ENCODE results near the gene ARHGEF11. TPM values are rescaled to one million over a fixed set of nuclear protein-coding genes. Genes with fewer than 3 reads are reported as not detected.

ARHGEF11 gene
- total RNA-seq, 1 experiment from 2014 or later: 41.1 TPM

DNA sequence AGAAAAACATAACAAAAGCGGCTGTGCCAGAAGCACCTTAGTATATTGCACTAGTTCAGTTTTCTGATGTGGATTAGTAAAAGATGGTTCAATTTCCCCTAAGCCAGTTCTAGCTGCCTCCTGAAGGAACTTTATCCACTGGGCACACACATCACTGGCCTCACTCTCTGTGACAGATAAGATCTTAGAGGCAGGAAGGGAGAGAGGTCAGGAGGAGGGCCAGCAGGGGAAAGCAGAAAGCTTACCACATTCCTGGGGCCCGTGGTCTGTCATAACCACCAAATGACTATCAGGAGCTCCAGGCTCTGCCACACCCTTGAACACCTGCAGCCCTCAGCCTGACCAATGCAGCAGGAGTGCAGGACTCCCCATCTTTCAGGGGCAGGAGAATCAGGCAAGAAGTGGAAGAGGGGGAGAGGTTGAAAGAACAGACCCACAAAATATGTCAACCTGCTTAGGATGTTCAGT lies 87.3 kb downstream of the ARHGEF11 start:
- no CpG with 5 or more reads among the region's 2 CpGs for WGBS (ENCODE audit: extremely low coverage, insufficient read length, low lambda C conversion rate)

More for the DNA sequence above, 87.3 kb downstream of the ARHGEF11 start:
- H3K27me3 ChIP-seq (ENCODE audit: insufficient read depth, low read length): no peaks in the 10 kb centered on the region
- H3K56ac ChIP-seq (ENCODE audit: insufficient read length, low read depth, low read length): no peak overlapping the region
- H3K36me3 Mint-ChIP-seq (ENCODE audit: insufficient read depth in 1 of 3, low read depth in 3 of 3): peaks cover 26 to 85% (median 81%) of the 10 kb centered on the region in 3 experiments; a peak in 6 of 7 replicates
- DNase-seq: no peak
- no peak overlapping the region for H3K4ac ChIP-seq (ENCODE audit: low read depth, low read length)
- H2BK5ac ChIP-seq (ENCODE audit: insufficient read length, low read length): no peak overlapping the region
- H3K18ac ChIP-seq (ENCODE audit: insufficient read length, low read depth, low read length): no peak overlapping the region
- no peak overlapping the region for H3K9ac ChIP-seq (ENCODE audit: extremely low read depth, insufficient read length, low read length)
- H3K4me1 Mint-ChIP-seq: peaks cover 0 to 3% of the 10 kb centered on the region in 2 experiments; a peak in 1 of 4 replicates
- H4K91ac ChIP-seq (ENCODE audit: insufficient read length, low read depth, low read length): no peak overlapping the region
- no peaks in the 10 kb centered on the region for H3K79me2 ChIP-seq (ENCODE audit: insufficient read depth, low read length)
- no peak overlapping the region for H2BK20ac ChIP-seq (ENCODE audit: low read depth, low read length, poor library complexity, severe bottlenecking)
- H3K27me3 Mint-ChIP-seq (ENCODE audit: low read depth): no peaks in the 10 kb centered on the region
- no peaks in the 10 kb centered on the region for H3K79me1 ChIP-seq (ENCODE audit: insufficient read depth, low read depth, low read length, poor library complexity, severe bottlenecking)
- H4K8ac ChIP-seq (replicated peaks; ENCODE audit: insufficient read length, low read depth, low read length): no peak overlapping the region
- no peak overlapping the region for H2AK5ac ChIP-seq (ENCODE audit: insufficient read length, low read length)
- no peak overlapping the region for H2BK15ac ChIP-seq (ENCODE audit: low read depth, low read length)
- no peak overlapping the region for H3K14ac ChIP-seq (ENCODE audit: insufficient read depth, low read length)
- H4K5ac ChIP-seq (ENCODE audit: insufficient read length, low read depth, low read length): no peak overlapping the region
- no peak overlapping the region for H2BK12ac ChIP-seq (ENCODE audit: insufficient read length, low read depth, low read length)
- no peaks in the 10 kb centered on the region for H3K9me3 ChIP-seq (ENCODE audit: control insufficient read depth, low read depth, low read length)
- H3T11ph ChIP-seq (ENCODE audit: low read length): no peak overlapping the region
- H2BK120ac ChIP-seq (ENCODE audit: low read depth, low read length, poor library complexity, severe bottlenecking): no peak overlapping the region
- no peak overlapping the region for H3K4me3 Mint-ChIP-seq
- H3K23ac ChIP-seq (ENCODE audit: insufficient read length, low read depth, low read length): no peak overlapping the region
- no peak overlapping the region for H3K27ac Mint-ChIP-seq
- H3K23me2 ChIP-seq (ENCODE audit: insufficient read length, low read depth, low read length, poor library complexity, severe bottlenecking): no peaks in the 10 kb centered on the region
- no peak overlapping the region for H2AFZ ChIP-seq (ENCODE audit: low read length)
- H3K4me2 ChIP-seq (ENCODE audit: insufficient read depth, insufficient read length, low read length): no peak overlapping the region
- no peaks in the 10 kb centered on the region for H3K4me1 ChIP-seq (ENCODE audit: insufficient read depth, low read length)
- H3K27ac ChIP-seq (ENCODE audit: insufficient read length, low read depth, low read length): no peak overlapping the region
- no peaks in the 10 kb centered on the region for H4K20me1 ChIP-seq (ENCODE audit: control insufficient read depth, insufficient read depth, insufficient read length)
- no peak for TF ChIP-seq CTCF (conservative IDR thresholded peaks at IDR 0.05)
- H3K9me3 Mint-ChIP-seq: no peaks in the 10 kb centered on the region

All from H9 (cell line).